ENCODE results near the gene CCDC171.

Gene CCDC171

GRCh38 chr9:15882883-15883282 lies 330.0 kb downstream of the CCDC171 start:
- DNase-seq (ENCODE audit: low read depth): no peak

GRCh38 chr9:15885464-15885863 lies 332.6 kb downstream of the CCDC171 start:
- no peak for DNase-seq (ENCODE audit: low read depth)

- DNase-seq (ENCODE audit: low read depth): no peak
Measured at GRCh38 chr9:15889555-15889954, 336.7 kb downstream of the CCDC171 start.

- no peak for DNase-seq (ENCODE audit: low read depth)
Measured at GRCh38 chr9:15901572-15901971, 348.7 kb downstream of the CCDC171 start.

GRCh38 chr9:15909297-15909696 lies 356.5 kb downstream of the CCDC171 start:
- peak; percentile 85 for DNase-seq (ENCODE audit: low read depth)

GRCh38 chr9:15915711-15916110 lies 362.9 kb downstream of the CCDC171 start:
- DNase-seq (ENCODE audit: low read depth): no peak

GRCh38 chr9:15927161-15927560 lies 374.3 kb downstream of the CCDC171 start:
- DNase-seq (ENCODE audit: low read depth): peak; percentile 44

- DNase-seq (ENCODE audit: low read depth): peak; percentile 29
Measured at GRCh38 chr9:15935661-15936305, 382.9 kb downstream of the CCDC171 start.

- peak; percentile 72 for DNase-seq (ENCODE audit: low read depth)
Measured at GRCh38 chr9:15936306-15936921, 383.6 kb downstream of the CCDC171 start.

- DNase-seq (ENCODE audit: low read depth): no peak
Measured at GRCh38 chr9:15942831-15943424, 390.1 kb downstream of the CCDC171 start.

GRCh38 chr9:15944341-15944740 lies 391.5 kb downstream of the CCDC171 start:
- DNase-seq (ENCODE audit: low read depth): no peak

GRCh38 chr9:15959663-15960062 lies 406.8 kb downstream of the CCDC171 start:
- no peak for DNase-seq (ENCODE audit: low read depth)

- DNase-seq (ENCODE audit: low read depth): no peak
Measured at GRCh38 chr9:15961217-15961616, 408.4 kb downstream of the CCDC171 start.

- no peak for DNase-seq (ENCODE audit: low read depth)
Measured at GRCh38 chr9:15965246-15965745, 412.5 kb downstream of the CCDC171 start.

GRCh38 chr9:15966471-15966870 lies 413.6 kb downstream of the CCDC171 start:
- no peak for DNase-seq (ENCODE audit: low read depth)

GRCh38 chr9:15967068-15967467 lies 414.2 kb downstream of the CCDC171 start:
- no peak for DNase-seq (ENCODE audit: low read depth)

GRCh38 chr9:15972760-15973159 lies 419.9 kb downstream of the CCDC171 start:
- no peak for DNase-seq (ENCODE audit: low read depth)

- DNase-seq (ENCODE audit: low read depth): no peak
Measured at GRCh38 chr9:15975101-15975778, 422.4 kb downstream of the CCDC171 start.

GRCh38 chr9:15977438-15977837 lies 424.6 kb downstream of the CCDC171 start:
- DNase-seq (ENCODE audit: low read depth): no peak

GRCh38 chr9:15982182-15982581 lies 429.3 kb downstream of the CCDC171 start:
- DNase-seq (ENCODE audit: low read depth): no peak

- peak; percentile 38 for DNase-seq (ENCODE audit: low read depth)
Measured at GRCh38 chr9:15999422-16000339, 446.8 kb downstream of the CCDC171 start.

- DNase-seq (ENCODE audit: low read depth): no peak
Measured at GRCh38 chr9:16000811-16001210, 448.0 kb downstream of the CCDC171 start.

Data from fibroblast of the conjunctiva (primary cell).